GM12891 (cell line): ENCODE data around the gene TACC3.

ENCODE experiments used
- DNase-seq: peaks from one replicate; pipeline ENCODE4 v3.0.0; 2011; ENCODE audit warnings: low spot score; ENCODE audit not compliant: insufficient read length
- FAIRE-seq: peaks from 2 replicates; lab custom pipeline; 2011; peaks lifted over from hg19 to GRCh38; lab: Jason Lieb, UNC
- PAX5 ChIP-seq: IDR thresholded peaks from 2 replicates; pipeline ENCODE4 v1.6.1; 2011; ENCODE audit warnings: low read length, moderate library complexity, mild to moderate bottlenecking; ENCODE audit not compliant: insufficient read depth, severe bottlenecking
- POLR2A ChIP-seq: IDR thresholded peaks from 2 replicates; pipeline ENCODE4 v1.6.1; 2011; ENCODE audit warnings: low read depth, low read length, control low read depth
- POLR2AphosphoS5 ChIP-seq: IDR thresholded peaks from 2 replicates; pipeline ENCODE4 v1.6.1; 2011; ENCODE audit warnings: low read depth, low read length, control low read depth
- POU2F2 ChIP-seq: IDR thresholded peaks from 2 replicates; pipeline ENCODE4 v1.6.1; 2011; ENCODE audit warnings: low read depth, mild to moderate bottlenecking, control low read depth, low read length, moderate library complexity
- SPI1 ChIP-seq: IDR thresholded peaks from 2 replicates; pipeline ENCODE4 v1.6.1; 2011; ENCODE audit warnings: low read depth, low read length, control low read depth
- TAF1 ChIP-seq: IDR thresholded peaks from 2 replicates; pipeline ENCODE4 v1.6.1; 2011; ENCODE audit warnings: low read depth, low read length, control low read depth

TACC3 gene

DNA sequence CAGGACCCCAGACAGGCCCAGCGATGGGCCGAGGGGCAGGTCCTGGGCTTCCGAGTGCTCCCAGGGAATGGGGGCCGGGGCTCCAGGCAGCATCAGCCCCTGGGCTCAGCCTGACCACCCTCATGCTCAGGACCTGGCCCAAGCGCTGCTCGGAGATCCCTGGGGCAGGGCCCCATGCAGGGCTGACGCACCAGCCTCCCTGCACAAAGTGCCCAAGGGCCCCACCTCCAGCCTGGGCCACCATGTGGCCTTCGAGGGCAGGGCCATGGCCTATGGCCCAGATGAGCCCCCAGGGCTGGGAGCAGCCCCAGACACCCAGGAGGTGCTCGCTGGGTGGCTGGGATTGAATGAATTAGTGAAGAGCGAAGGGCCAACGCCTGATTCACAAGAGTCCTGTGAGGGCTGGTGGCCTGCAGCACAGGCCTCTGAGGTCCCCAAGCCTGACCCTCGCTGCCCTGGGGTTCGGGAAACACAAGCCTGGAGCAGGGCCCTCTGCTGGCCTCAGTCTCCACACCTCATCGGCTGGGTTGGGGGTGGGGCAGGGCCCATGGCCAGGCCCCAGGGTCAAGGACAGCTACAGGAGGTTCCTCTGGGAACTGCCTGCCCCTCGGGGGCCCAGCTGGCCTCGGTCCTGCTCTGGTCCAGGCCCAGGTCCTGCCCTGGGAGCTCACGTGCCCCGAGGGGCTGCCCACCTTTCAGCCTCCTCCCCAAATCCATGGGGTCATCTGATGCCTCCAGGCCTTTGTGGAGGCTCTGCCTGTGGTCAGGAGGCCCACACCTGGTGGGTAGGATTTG lies 58.5 kb downstream of the TACC3 start:
- no peak for TF ChIP-seq POLR2A
- no peak for TF ChIP-seq SPI1
- no peak for TF ChIP-seq PAX5
- no peak for DNase-seq
- FAIRE-seq, result no peak

DNA sequence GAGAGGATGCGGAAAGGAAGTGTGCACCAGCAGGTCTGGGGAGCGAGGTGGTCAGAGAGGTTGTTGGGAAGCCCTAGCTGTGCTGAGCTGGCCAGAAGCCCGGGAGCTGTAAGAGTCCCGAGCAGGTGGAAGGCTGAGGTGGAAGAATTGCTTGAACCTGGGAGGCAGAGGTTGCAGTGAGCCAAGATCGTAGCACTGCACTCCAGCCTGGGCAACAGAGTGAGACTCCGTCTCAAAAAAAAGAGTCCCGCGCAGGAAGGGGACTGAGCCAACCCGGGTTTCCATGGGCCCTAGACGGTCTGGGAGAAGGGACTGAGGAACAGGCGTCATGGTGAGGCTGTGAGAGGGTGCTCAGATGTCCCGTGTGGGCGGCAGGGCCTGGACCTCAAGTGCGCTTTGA lies 59.1 kb downstream of the TACC3 start:
- FAIRE-seq, result no peak
- no peak for DNase-seq
- TF ChIP-seq SPI1, result no peak
- no peak for TF ChIP-seq PAX5

DNA sequence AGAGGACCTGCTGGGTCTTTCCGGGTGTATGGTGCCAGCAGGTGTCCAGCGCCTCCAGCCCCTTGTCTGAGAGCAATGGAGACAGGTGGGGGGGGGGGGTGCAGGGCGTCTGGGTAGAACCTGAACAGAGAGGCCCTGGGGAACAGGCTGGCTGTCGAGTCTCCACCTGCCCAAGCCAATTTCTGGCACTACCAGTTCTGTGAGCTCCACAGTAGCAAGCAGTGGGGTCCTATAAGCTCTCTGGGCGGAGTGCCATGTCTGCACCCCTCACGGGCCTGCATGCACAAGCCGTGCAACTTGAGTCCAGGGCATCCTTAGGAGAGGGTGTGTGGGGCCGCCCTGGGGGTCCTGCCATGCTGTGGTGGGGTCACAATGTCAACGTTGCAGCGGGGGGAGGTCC lies 61.7 kb downstream of the TACC3 start:
- no peak for TF ChIP-seq POLR2AphosphoS5
- TF ChIP-seq POLR2A, result no peak
- DNase-seq (no peak), FAIRE-seq (no peak)

DNA sequence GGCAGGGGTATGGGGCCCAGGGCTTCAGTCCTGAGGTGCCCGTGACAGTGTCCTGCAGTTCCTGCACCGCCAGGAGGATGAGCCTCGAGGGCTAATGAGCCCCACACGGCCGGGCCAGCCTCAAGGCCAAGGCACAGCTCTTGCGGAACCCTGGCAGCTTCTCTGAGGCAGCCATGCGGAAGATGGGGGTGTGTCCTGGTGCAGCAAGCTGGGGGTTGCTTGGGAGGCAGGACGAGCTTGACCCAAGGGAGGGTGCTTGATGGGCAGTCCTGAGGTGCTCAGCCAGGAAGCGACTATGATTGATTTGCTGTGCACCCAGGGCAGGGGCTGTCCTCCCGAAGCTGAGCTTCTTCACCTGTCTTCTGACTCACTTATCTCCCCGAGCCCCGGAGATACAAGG lies 62.6 kb downstream of the TACC3 start:
- no peak for FAIRE-seq

DNA sequence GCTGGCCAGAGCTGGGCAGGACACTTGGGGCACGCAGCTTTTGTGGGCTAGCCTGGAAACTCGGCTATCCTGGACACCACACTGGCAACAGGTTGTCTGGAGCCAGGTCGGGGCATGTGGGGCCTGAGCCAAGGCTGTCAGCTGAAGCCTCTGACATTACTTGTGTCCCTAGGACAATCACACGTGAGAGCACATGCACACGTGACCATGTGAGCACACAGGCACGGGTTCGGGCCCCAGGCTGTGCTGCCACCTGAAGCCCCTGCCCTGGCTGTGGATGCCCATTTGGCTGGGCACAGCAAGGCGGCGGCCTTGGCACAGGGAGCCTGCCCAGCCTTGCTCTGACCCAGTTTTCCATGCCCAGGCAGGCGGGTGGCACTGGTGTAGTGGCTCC lies 63.1 kb downstream of the TACC3 start:
- TF ChIP-seq POLR2A (no peak), SPI1 (no peak), TAF1 (no peak), POLR2AphosphoS5 (no peak), PAX5 (no peak), POU2F2 (no peak)
- DNase-seq, result no peak
- no peak for FAIRE-seq

More for the DNA sequence above, 62.6 kb downstream of the TACC3 start:
- DNase-seq, result no peak
- TF ChIP-seq POU2F2, result no peak
- TF ChIP-seq TAF1, result no peak
- TF ChIP-seq SPI1, result no peak
- no peak for TF ChIP-seq PAX5
- TF ChIP-seq POLR2A, result no peak
- TF ChIP-seq POLR2AphosphoS5, result no peak

DNA sequence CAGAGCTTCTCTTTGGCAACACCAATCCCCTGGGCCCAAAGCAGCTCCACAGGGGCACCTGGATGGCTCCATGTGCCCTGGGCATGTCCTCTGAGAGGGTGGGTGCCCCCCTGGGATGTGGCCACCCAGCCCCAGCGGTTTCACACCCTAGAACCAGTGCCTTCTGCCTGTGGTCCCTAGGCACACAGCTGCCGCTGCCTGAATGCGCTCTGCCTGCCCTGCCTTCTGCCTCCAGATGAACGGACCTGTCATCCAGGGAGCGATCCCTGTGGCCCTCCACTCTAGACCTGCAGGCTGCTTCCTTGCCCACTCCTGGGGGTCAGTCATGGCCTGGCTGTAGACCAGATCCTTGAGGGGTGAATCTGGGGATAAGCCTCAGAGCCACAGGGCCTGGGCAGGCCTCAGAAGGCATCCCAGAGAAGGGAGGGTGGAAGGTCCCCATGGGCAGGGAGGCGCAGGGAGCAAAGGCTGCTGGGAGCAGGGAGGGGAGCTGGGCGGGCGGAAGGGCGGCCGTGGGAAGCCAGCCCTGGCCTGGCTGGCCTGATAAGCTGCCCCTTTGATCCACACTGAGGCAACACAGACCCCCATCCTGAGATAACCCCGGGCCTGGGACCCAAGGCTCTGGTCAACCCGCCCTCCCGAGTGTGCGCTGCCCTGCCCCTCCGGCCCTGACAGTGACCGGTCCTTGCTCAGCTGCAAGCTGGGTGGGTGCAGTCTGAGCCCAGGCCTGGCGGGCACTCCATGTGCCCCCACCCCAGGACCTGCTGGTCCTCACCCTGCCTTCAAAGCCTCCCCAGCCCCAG lies 63.7 kb downstream of the TACC3 start:
- FAIRE-seq, result no peak
- no peak for DNase-seq
- no peak for TF ChIP-seq PAX5
- no peak for TF ChIP-seq POU2F2
- no peak for TF ChIP-seq POLR2A
- no peak for TF ChIP-seq POLR2AphosphoS5
- no peak for TF ChIP-seq TAF1
- no peak for TF ChIP-seq SPI1

DNA sequence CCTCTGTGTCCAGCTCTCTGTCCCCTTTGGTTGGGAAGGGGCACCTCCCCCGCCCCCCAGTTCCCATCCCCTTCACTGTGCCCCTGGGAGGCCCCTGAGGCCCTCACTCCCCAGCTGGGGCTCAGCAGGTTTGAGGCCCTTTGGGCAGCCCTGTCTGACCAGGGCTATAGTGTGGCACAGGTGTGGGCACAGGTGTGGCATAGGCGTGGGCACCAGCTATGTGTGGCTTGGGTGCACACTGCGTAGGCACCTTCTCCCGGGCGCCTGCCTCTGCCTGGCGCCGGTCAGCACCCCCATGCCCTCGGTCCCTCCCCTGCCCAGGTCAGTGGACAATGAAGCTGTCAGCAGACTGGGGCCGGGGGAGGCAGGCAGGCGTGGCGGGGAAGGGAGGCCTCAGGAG lies 64.3 kb downstream of the TACC3 start:
- FAIRE-seq, result no peak
- DNase-seq, result no peak
- TF ChIP-seq POLR2AphosphoS5, result no peak
- TF ChIP-seq POU2F2, result no peak
- no peak for TF ChIP-seq PAX5
- no peak for TF ChIP-seq POLR2A
- TF ChIP-seq TAF1, result no peak
- TF ChIP-seq SPI1, result no peak

DNA sequence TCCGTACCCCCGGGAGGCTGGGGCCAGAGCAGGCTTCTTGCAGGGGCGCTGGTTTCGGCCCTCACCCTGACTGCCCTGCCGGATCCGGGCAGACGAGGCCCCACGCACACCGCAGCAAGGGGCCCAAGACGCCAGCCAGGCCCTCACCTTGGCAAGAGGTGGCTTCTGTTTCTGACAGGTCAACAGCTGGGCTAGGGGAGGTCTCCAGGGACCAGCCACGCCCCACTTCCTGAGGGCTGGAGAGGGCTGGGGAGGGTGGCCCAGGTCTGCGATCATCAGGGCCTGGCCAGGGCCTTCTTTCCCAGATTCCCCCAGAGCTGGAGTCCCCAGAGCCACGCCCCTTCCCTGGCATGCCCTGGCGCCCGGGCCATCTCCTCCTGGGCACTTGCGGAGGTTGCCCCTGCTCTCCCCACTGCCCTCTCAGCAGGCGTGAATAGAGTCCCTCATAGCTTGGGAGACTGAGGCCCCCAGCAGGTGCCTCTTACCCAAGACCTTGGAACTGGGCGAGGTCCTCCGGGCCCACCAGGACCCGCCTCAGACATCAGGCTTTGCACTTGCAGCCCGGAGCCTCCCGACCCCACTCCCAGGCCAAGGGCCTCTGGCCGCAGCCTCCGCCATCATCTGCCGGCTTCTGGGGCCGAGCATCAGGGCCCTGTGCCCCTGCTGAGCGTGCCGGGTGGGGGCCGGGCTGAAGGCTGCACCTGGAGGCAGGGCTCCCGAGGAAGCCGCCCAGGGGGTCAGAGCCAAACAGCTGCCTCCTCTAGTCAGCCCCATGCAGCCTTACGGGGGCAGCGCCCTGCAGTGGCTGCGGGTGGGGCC lies 65.4 kb downstream of the TACC3 start:
- FAIRE-seq, result no peak
- no peak for DNase-seq
- no peak for TF ChIP-seq SPI1
- TF ChIP-seq POLR2AphosphoS5, result no peak
- TF ChIP-seq TAF1, result no peak
- no peak for TF ChIP-seq POU2F2
- TF ChIP-seq PAX5, result no peak
- no peak for TF ChIP-seq POLR2A

DNA sequence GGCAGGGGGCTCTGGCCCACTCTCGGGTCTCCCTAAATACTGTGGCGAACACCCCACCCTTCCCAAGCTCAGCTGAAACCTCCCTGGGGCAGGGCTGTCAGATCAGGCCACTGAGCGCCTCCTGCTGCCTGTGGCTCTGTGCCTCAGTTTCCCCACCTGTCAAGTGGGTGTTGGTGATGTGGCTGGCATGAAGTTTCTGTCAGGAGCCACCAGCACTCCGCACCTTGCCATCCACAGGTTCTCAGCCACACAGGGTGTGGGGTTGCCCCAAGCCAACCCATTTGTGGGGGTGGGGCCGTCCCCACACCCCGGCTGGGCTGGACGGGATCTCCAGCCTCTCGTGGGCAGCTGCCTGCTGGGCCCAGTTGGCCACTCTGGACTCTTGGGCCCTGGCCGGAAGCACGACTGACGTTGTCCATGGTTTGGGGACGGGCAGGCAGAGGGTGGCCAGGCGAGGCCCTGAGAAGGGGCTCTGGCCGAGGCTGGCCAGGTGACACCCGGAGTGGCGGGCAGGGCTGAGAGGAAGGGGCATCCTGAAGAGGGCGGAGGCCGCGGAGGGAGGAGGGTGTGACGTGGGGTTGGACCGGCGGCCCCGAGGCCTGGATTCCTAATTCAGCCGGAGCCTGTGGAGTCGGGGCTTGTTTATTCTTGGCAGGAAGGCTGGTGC lies 66.2 kb downstream of the TACC3 start:
- no peak for DNase-seq
- no peak for TF ChIP-seq PAX5
- no peak for FAIRE-seq
